ENCODE measurements around the gene DOP1B. TPM values are rescaled to one million over a fixed set of nuclear protein-coding genes. Genes with fewer than 3 reads are reported as not detected.

Gene DOP1B
- total RNA-seq, 1 experiment from 2014 or later = 13.0 TPM

DNA sequence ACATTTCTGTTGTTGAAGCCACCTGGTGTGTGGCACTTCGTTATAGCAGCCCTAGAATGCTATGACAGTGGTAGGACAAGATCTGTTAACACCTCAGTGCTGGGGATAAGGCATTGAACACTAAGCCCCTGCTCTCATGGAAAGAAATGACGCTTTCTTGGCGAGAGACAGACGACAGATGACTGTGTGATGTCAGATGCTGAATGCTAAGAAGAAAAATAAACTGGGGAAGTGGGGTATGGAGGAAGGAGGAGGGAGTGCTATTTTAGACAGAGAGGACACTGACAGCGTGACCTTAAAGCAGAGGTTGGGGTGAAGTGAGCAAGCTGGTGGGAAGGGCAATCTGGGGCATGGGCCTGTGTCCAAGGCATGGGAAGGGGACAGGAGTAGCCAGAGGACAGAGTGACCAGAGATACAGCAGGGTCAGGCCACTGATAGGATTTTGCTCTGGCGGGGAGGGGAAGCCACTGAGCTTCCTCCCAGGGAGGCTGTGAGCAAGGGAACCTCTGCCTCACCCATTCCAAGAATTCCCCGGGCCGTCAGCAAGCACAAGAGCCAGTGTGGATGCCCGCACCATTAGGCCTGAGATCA lies 15.2 kb downstream of the DOP1B start:
- Histone ChIP-seq H3K9me3 (replicated peaks) (no peaks in the 10 kb centered on the region), H3K27ac (no peak overlapping the region), H3K36me3 (no peaks in the 10 kb centered on the region), H3K4me1 (no peaks in the 10 kb centered on the region), H3K27me3 (no peaks in the 10 kb centered on the region), H3K4me3 (no peak overlapping the region)
- no peak for DNase-seq

DNA sequence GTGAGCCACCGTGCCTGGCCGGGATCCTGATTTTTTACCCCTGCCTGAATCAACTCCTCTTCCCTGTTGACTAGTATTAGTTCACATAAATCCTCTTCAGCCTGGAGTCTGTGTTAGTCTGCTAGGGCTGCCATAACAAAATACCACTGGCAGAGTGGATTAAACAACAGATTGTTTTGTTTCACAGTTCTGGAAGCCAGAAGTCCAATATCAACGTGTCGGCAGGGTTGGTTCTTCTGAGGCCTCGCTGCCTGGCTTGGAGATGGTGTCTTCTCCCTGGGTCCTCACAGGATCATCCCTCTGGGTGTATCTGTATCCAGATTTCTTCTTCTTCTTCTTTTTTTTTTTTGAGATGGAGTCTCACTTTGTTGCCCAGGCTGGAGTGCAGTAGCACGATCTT lies 18.2 kb downstream of the DOP1B start:
- Histone ChIP-seq H3K27me3 (no peaks in the 10 kb centered on the region), H3K9me3 (replicated peaks) (no peaks in the 10 kb centered on the region), H3K4me3 (no peak overlapping the region), H3K27ac (no peak overlapping the region), H3K36me3 (no peaks in the 10 kb centered on the region), H3K4me1 (no peaks in the 10 kb centered on the region)
- DNase-seq = no peak

DNA sequence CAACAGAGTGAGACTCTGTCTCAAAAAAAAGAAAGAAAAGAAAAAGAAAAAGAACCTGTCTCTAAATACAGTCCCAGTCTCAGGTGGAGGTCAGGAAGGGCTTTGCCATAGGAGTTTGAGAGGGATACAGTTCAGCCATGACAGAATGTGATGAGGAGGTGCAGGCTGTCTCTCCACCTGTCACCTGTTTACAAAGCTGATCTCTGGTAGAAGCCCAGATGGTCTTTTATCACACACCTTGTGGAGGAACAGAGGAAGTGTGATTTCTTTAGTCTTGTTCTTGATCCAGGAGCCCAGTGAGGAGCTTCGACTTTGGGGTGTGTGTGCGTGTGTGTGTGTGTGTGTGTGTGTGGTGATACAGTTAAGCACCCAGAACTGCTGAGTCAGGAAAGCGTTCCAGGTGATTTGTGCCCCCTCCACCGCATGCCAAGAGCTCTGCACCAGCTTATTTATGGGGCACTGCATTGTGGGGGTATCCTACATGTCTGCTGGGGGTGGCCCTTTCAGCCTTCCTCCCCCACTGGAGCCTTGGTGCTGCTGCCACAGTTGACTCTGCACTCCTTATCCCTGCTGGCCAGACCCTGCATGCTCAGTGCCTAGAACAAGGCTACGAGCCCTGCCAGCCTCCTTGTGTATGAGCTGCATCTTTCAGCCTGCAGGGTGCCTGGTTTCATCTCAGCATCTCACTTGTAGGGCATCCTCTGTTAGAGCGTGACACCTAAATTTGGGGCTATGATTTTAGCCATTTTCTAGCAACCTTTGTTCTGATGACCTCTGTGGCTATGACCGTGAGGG lies 19.3 kb downstream of the DOP1B start:
- no peaks in the 10 kb centered on the region for H3K9me3 ChIP-seq (replicated peaks)
- DNase-seq = no peak
- no peaks in the 10 kb centered on the region for H3K27me3 ChIP-seq
- H3K36me3 ChIP-seq = no peaks in the 10 kb centered on the region
- no peak overlapping the region for H3K27ac ChIP-seq
- H3K4me3 ChIP-seq = no peak overlapping the region
- H3K4me1 ChIP-seq = no peaks in the 10 kb centered on the region

DNA sequence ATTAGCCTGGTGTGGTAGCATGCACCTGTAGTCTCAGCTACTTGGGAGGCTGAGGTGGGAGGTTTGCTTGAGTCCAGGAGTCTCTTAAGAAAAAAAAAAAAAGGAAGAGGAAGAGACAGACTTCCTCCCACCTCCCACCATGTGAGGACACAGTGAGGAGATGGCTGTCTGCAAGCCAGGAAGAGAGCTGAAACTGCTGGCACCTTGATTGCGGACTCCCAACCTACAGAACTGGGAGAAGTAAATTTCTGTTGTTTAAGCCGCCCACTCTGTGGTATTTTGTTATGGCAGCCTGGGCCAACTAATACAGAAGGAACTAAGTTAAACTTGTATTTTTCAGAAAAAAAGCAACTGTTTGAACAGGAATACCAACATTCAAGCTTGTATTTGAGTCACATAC lies 21.7 kb downstream of the DOP1B start:
- no peak overlapping the region for H3K27ac ChIP-seq
- H3K4me3 ChIP-seq = no peak overlapping the region
- H3K27me3 ChIP-seq = no peaks in the 10 kb centered on the region
- no peaks in the 10 kb centered on the region for H3K36me3 ChIP-seq
- peaks cover under 1% of the 10 kb centered on the region; the same call in 1 of the 2 replicates for H3K4me1 ChIP-seq
- no peaks in the 10 kb centered on the region for H3K9me3 ChIP-seq (replicated peaks)
- no peak for DNase-seq

DNA sequence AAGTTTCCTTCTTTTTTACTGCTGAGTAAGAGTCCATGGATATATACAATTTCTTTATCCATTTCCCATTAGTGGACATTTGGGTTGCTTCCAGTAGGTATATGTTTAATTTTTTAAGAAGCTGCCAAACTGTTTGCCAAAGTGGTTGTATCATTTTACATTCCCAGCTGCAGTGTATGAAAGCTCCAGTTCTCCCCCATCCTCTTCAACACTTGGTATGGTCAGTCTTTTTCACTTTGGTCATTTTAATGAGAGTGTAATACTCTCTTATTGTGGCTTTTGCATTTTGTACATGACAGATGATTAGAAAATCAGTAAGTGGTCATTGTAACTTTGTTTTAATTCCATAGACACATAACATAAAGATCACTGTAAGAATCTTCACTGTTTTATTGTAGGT lies 22.5 kb downstream of the DOP1B start:
- Histone ChIP-seq H3K36me3 (no peaks in the 10 kb centered on the region), H3K4me3 (no peak overlapping the region), H3K27me3 (no peaks in the 10 kb centered on the region), H3K9me3 (replicated peaks) (no peaks in the 10 kb centered on the region), H3K27ac (no peak overlapping the region), H3K4me1 (peaks cover 3% of the 10 kb centered on the region; the same call in 1 of the 2 replicates)
- no peak for DNase-seq

DNA sequence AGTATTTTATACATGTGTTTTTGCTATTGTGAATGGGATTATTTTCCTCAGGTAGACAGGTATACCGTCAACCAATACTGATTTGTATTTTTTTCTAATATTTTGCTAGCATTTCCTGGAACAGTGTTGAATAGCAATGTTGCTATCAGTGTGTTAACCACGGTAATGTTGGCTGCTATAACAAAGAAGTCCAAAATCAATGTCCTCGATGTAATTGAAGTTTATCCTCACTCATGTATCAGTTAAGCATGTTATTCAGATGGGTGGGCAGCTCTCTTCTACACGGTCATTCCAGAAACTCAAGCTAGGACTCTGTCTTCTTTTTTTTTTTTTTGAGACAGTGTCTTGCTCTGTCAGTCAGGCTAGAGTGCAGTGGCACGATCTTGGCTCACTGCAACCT lies 24.3 kb downstream of the DOP1B start:
- DNase-seq = no peak
- Histone ChIP-seq H3K4me3 (no peak overlapping the region), H3K27me3 (no peaks in the 10 kb centered on the region), H3K27ac (no peak overlapping the region), H3K9me3 (replicated peaks) (no peaks in the 10 kb centered on the region), H3K36me3 (no peaks in the 10 kb centered on the region), H3K4me1 (peaks cover 3% of the 10 kb centered on the region; the same call in 1 of the 2 replicates)

DNA sequence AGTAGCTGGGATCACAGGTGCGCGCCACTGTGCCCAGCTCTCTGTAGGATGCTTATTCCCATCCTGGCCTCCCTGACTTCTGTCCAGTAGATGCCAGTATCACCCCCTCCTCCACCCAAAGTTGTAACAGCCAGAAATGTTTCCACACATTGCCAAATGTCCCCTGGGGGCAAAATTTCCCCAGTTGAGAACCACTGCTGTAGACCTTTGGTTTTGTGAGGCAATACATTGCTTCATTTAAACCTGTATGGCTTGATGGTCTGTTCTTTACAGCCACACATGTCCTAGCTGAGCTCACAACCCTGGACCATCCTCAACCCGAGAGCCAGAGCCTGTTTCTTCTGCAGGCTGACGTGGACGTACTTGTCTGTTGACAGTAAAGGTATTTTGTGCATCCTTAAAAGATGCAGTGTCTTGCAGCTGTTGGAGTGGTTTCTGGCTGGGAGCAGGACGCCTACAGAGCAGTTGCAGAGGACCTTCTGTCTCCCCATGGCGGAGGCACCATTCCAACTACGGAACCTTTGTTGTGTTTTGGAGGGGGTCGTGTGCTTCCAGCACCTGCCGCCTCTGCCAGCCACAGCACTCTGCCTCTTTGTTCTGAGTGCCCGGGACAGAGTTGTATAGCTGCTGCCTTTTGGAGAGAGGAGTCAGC lies 26.6 kb downstream of the DOP1B start:
- Histone ChIP-seq H3K9me3 (replicated peaks) (no peaks in the 10 kb centered on the region), H3K36me3 (no peaks in the 10 kb centered on the region), H3K27ac (no peak overlapping the region), H3K4me3 (no peak overlapping the region), H3K27me3 (no peaks in the 10 kb centered on the region), H3K4me1 (peaks cover 3% of the 10 kb centered on the region; the same call in 1 of the 2 replicates)
- DNase-seq = peak; percentile 43 to 64

DNA sequence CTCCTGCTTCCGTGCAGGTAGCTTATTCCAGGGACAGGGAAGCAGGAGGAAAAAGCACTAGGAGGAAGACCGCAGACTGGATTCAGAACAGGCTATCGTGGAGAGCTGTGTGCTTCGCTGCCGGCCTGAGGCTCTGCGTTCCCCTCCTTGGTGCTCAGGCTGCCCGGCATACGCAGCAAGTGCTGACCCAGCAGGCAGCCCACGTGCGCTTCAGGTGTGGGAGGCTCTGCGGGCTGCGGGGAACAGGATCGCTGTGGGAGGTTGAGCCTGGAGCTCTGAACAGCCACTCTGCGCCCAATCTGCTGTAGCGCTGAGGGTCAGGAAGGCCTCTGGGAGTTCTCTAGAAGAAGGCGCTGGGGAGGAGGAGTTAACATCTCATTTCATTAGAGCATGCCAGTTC lies 27.9 kb downstream of the DOP1B start:
- Histone ChIP-seq H3K4me1 (peaks cover 3% of the 10 kb centered on the region; the same call in 1 of the 2 replicates), H3K27me3 (no peaks in the 10 kb centered on the region), H3K9me3 (replicated peaks) (no peaks in the 10 kb centered on the region), H3K27ac (no peak overlapping the region), H3K36me3 (no peaks in the 10 kb centered on the region), H3K4me3 (no peak overlapping the region)
- DNase-seq = no peak

DNA sequence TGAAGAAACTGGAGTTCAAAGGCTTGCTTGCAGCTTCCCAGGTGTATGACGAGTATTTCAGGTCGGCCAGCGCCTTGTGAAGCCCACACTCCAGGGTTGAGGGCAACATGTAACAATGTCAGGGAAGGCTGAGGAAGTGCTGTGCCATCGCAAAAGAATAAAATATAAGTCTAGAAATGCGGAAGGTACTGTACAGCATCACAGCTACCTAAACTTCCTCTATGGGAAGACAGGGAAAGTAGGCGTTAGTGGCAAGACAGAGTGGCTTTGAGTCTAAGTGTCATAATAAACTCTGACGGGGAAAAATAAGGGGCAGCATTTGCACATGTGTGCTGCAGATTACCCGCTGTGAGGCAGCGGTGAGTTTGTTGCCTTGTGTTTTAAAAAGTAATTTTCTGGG lies 28.9 kb downstream of the DOP1B start:
- Histone ChIP-seq H3K4me1 (peaks cover 3% of the 10 kb centered on the region; the same call in 1 of the 2 replicates), H3K4me3 (no peak overlapping the region), H3K9me3 (replicated peaks) (no peaks in the 10 kb centered on the region), H3K27me3 (no peaks in the 10 kb centered on the region), H3K36me3 (no peaks in the 10 kb centered on the region), H3K27ac (no peak overlapping the region)
- DNase-seq = no peak

DNA sequence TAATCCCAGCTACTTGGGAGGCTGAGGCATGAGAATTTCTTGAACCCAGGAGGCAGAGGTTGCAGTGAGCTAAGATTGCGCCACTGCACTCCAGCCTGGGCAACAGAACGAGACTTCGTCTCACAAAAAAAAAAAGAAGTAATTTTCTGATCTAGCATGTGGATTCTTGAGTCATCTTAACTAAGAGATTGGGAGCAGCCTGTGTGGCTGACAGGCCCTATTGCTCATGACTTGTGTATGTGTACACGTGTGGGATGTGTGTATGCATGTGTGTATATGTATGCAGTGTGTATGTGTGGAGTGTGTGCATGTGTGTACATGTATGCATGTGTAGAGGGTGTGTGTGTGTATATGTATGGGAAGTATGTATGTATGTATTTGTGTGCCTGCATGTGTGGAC lies 29.5 kb downstream of the DOP1B start:
- Histone ChIP-seq H3K9me3 (replicated peaks) (no peaks in the 10 kb centered on the region), H3K4me1 (peaks cover 3% of the 10 kb centered on the region; the same call in 1 of the 2 replicates), H3K27ac (no peak overlapping the region), H3K36me3 (no peaks in the 10 kb centered on the region), H3K4me3 (no peak overlapping the region), H3K27me3 (no peaks in the 10 kb centered on the region)
- no peak for DNase-seq

DNA sequence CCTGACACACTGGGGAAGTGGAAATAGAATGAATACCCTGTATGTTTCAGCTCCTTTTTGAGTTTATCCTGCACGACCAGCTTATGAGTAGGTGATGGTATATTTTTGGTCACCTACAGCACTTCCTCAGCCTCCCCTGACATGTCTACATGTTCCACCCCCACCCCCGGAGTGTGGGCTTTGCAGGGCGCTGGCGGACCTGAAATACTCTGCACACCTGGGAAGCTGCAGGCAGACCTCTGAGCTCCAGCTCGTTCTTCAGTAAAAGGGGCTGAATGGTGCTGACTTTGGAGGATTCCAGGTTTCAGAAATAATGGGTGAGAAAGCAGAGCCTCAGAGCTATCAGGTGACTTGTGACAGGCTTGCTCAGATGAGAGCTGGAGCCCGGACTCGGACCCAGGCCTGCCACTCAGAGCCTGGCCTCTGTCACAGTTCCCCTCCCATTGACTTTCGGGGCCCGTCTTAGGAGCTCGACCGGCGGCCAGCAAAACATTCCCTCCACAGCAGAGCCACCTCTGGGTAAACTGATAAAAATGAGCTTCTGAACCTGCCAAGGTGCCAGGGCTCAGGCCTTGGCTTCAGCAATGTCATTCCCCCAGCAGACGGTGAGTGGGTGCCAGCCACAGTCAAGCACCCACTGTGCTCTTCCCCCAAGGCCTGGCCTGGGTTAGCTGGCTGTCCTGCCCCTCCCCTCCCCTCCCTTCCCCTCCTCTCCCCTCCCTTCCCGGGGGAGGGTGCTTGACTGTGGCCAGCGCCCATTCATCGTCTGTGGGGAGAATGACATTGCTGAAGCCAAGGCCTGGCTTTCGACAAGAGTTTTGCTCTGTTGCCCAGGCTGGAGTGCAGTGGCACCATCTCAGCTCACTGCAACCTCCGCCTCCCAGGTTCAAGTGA lies 30.1 kb downstream of the DOP1B start:
- DNase-seq = no peak
- no peaks in the 10 kb centered on the region for H3K27me3 ChIP-seq
- H3K9me3 ChIP-seq (replicated peaks) = no peaks in the 10 kb centered on the region
- no peak overlapping the region for H3K27ac ChIP-seq
- no peak overlapping the region for H3K4me3 ChIP-seq
- peaks cover 3% of the 10 kb centered on the region; the same call in 1 of the 2 replicates for H3K4me1 ChIP-seq
- no peaks in the 10 kb centered on the region for H3K36me3 ChIP-seq

DNA sequence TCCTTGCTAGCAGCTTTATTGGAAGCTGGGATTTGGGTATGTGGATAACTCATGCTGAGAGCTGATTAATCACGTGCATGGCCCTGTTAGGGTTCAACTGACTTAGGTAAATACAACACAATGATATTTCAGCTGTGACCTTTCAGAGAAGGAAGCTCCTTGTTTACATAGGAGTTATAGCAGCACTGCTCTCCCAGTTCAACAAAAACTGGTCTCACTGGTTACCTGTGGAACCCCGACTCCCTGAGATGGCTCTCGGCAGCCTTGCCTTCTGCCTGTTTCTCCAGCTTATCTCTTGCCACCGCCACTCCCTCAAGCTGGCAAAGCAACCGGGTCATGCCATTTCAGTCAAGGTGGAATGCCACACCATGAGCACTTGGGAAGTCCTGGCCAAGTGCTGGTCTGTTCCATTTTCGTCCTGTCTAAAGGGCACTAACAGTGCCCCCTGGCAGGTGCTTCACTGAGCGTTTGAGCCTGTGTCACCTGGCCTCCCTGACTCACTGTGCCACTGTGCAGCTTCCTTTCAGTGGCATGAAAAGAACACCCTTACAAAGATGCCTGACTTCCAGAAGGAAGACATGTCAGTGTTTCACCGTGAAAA lies 31.6 kb downstream of the DOP1B start:
- no peak overlapping the region for H3K27ac ChIP-seq
- no peaks in the 10 kb centered on the region for H3K27me3 ChIP-seq
- no peaks in the 10 kb centered on the region for H3K9me3 ChIP-seq (replicated peaks)
- H3K4me3 ChIP-seq = no peak overlapping the region
- H3K4me1 ChIP-seq = peaks cover 3% of the 10 kb centered on the region; the same call in 1 of the 2 replicates
- no peak for DNase-seq
- H3K36me3 ChIP-seq = no peaks in the 10 kb centered on the region

DNA sequence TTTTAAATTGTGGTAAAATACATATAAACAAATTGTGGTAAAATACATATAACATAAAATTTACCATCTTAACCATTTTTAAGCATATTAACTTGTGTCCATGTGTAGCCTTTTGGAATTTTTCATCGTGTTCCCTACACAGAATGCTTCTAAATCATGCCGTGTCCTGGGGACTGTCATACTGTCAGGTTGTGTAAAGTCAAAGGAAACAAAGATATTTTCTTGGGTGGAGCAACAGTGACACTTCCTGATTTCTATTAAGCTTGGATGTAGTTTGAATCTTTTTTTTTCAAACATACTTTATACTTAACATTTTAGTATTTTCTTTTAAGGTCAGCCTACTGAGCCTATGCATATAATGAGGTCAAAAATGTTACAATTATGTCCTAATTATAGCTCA lies 32.3 kb downstream of the DOP1B start:
- no peaks in the 10 kb centered on the region for H3K36me3 ChIP-seq
- no peak overlapping the region for H3K27ac ChIP-seq
- H3K9me3 ChIP-seq (replicated peaks) = no peaks in the 10 kb centered on the region
- no peak for DNase-seq
- H3K4me1 ChIP-seq = no peaks in the 10 kb centered on the region
- H3K27me3 ChIP-seq = no peaks in the 10 kb centered on the region
- no peak overlapping the region for H3K4me3 ChIP-seq

DNA sequence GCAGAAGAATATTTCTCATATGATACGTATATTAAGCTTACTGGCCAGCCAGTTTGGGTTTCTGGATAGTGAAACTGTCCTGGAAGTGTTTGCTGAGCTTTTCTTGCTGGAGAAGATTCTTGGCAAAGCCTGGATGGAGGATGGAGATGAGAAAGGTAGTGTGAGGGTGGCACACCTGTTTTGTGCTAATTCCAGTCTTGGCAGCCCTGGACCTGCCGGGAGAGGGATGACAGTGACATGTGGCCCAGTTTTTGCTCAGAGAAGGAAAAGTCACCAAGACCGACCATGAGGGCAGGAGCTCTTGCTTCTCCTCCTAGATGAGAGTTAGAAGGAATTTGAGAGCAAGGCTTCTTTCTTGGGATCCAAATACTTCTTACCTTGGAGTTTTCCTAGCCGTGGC lies 34.1 kb downstream of the DOP1B start:
- no peaks in the 10 kb centered on the region for H3K27me3 ChIP-seq
- H3K4me1 ChIP-seq = no peaks in the 10 kb centered on the region
- H3K9me3 ChIP-seq (replicated peaks) = no peaks in the 10 kb centered on the region
- no peak overlapping the region for H3K27ac ChIP-seq
- no peaks in the 10 kb centered on the region for H3K36me3 ChIP-seq
- no peak overlapping the region for H3K4me3 ChIP-seq
- DNase-seq = no peak

Measured in SJCRH30 (cell line).